NCI-H146 treated with DMSO at 0.1 percent for 48 hours (cell line): ENCODE measurements around the gene ERF.
A peak's percentile ranks its signal among the peaks of the same experiment; 100 is the strongest.

Source experiments
- DNase-seq: peaks from one replicate; lab custom pipeline; 2025; ENCODE audit not compliant: unreplicated experiment; lab: John Stamatoyannopoulos, UW

The ERF gene

DNA sequence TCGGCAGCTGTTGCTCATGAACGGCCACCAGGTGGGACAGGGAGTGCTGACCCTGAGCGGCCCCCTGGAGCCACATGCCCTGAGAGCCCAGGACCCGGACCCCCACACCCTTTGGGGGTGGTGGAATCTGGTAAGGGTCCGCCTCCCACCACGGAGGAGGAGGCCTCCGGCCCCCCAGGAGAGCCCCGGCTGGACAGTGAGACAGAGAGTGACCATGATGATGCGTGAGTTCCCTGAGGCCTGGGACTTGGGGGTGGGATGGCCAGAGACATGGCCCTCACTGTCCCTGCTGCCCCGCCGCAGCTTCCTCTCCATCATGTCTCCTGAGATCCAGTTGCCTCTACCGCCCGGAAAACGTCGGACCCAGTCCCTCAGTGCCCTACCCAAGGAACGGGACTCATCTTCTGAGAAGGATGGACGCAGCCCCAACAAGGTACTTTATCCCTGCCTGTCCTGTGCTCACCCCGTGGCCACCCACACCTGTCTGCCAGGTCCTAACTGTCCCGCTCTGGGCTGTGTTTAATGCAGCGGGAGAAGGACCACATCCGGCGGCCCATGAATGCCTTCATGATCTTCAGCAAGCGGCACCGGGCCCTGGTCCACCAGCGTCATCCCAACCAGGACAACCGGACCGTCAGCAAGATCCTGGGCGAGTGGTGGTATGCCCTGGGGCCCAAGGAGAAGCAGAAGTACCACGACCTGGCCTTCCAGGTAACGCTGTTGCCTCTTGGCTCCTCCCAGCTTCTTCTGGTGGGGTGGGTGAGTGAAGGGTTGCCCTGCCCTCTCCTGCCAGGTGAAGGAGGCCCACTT, 32.3 kb upstream of the ERF start:
- DNase-seq, result no peak

DNA sequence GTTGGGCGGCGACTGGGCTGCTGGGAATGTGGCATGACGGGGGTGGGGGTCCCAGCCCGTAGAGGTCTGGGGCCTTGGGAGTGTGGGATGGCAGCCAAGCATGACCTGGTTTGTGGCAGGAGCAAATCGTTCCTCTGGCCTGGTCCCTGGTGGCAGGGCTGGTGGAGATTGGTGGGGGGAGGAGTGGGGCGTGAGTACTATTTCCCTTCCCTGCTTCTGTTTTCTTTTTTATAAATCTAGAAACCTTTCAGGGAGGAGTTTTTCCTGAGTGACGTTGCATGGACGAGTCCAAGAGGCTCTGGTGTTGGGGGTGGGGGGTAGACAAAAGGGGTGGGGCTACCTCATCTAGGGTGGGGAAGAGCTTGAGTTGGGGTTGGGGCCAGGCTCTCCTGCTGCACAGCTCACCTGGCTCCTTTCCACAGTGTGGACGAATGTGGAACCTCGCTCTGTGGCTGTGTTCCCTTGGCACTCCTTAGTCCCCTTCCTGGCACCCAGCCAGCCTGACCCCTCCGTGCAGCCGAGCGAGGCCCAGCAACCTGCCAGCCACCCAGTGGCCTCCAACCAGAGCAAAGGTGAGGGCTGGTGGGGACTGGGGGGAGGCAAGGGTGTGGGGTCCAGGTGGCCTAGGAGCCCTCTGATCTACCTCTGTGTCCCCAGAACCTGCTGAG, 31.6 kb upstream of the ERF start:
- no peak for DNase-seq

DNA sequence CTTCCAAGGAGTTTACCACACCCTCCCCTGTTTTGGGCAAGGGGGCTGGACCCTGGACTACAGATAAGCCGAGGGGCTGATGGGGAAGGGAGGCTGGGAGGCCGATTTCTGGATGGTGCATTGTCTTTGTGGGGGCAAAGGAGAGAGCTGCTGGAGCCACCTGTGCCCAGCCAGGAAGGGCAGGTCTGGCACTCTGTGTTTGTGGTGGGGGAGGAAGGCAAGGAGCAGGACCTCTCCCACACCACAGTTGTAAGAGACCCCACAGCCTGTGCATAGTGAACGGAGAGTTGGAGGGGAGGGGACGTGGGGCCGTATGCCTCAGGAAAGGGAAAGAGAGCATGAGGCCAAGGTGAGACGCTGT, 31.0 kb upstream of the ERF start:
- no peak for DNase-seq

DNA sequence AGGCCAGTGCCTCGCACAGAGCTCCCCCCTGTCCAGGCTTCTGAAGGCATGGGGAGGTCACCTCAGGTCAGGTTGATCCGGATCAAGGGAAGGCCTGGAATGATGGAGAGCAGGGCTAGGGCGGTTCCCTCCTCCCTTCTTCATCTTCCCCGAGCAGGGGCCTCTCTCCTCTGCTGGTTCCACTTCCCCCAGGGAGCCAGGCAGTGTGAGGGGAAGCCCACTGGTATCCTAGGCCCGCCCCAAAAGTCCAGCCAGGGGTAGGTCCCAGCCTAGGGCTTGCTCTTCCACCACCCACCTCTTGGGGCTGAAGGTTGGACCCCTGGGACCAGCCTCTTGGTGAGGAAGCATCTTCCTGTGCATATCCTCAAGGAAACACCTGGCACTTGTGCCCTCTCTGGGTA, 30.6 kb upstream of the ERF start:
- no peak for DNase-seq

DNA sequence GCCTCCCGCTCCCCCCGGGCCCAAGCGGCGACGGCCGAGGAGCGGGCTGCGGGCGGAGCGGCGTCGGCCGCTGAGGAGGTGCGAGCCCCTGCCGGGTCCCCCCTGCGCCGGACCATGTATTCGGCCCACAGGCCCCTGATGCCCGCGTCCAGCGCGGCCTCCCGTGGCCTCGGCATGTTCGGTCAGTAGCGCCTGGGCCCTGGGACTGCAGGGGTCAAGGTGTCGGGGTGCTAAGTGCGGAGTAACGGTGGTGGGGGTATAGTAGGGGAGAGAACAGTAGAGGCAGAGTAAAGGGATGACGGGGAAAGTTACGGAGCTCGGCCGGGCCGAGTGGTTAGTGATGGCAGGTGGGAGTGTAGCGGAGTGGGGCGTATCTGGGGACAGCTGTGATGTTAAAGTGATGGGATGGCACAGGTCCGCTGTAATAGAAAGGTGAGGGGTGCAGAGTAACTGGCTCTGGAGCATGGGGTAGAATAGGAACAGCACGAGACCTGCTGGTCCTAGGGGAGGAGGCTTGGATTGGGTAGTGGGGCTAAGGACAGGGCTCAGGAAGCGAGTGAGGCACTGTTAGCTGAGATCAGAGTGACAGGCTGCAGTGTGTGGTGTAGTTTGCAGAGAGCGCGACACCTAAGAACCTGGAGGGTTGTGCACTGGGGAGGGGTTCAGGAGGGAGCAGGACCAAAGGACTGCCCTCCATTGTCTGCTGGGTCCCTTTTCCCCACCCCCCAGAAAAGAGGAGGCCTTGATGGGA, 29.8 kb upstream of the ERF start:
- no peak for DNase-seq

DNA sequence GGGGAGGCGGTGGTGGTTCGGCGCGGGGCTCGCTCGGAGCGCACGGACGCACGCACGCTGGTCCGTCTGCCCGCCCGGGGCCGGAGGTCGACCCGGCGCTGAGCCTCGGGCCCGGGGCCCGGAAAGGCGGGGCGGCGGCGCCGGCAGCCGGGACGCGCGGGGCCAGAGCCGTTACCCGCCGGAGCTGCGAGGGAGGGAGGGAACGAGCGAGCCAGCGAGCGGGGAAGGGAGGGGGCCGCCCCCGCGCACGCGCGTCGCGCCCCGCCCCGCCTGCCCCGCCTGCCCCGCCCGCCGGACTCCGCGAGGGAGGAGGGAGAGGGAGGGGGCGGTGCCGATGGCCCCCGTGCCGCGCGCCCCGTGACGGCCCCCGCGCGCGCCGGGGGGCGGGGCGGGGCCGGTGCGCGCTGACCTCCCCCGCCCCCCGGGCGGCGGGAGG, 29.2 kb upstream of the ERF start:
- peak; percentile 60 for DNase-seq

DNA sequence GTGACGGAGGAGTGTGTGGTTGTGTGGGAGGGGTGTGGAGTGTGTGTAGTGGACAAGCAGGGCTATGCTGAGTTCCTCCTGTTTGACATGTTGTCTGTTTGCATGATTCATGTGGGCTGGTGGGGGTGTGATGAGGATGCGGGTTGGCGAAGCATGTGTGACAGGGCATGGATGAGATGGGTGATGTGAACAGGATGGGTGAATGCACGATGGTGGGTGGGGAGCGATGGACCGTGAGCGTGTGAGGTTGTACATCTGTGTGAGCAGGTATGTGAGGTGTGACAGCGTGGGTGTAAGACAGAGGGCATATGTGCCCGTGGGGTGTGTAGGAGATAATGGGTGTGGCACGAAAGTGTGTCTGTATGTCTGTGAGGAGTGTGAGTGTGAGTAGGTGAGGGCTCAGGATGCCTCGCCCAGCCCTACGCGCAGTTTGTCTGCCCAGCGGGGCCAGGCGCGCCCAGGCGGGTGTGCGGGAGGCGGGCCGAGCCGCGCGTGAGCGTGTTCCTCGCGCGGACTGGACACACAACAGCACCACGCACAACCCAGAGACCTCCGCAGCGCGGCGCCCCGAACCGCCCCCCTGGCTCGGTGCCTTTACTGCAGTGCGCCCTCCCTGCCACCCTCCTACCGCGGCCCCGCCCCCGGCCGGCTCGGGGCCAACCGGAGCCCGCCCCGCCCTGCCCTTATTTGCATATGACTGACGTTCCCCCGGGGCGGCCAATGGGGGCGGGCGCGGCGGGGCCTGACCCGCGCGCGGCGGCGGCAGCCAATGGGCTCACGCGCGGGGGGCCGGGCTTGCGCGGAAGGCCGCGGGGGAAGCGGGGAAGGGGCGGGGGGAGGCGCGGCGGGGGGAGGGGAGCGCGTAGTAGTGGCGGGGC, 28.5 kb upstream of the ERF start:
- peak; percentile 89 for DNase-seq

DNA sequence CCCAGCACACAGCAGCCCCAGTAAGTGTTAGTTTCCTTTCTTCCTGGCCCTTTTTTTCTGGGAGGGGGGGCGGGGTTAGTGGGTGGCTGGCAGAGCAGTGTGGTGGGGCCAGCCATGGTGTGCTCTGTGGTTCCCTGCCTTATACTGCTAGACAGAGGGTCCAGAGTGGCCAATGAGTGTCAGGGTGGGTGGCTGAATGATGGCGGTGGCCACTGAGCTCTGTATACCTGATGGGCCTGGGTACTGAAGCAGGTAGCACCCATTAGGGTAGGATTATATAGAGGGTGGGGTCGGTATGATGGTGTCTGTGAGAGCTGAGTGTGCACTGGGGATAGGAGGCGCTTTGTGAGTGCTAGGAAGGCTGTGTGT, 27.9 kb upstream of the ERF start:
- DNase-seq, result no peak

DNA sequence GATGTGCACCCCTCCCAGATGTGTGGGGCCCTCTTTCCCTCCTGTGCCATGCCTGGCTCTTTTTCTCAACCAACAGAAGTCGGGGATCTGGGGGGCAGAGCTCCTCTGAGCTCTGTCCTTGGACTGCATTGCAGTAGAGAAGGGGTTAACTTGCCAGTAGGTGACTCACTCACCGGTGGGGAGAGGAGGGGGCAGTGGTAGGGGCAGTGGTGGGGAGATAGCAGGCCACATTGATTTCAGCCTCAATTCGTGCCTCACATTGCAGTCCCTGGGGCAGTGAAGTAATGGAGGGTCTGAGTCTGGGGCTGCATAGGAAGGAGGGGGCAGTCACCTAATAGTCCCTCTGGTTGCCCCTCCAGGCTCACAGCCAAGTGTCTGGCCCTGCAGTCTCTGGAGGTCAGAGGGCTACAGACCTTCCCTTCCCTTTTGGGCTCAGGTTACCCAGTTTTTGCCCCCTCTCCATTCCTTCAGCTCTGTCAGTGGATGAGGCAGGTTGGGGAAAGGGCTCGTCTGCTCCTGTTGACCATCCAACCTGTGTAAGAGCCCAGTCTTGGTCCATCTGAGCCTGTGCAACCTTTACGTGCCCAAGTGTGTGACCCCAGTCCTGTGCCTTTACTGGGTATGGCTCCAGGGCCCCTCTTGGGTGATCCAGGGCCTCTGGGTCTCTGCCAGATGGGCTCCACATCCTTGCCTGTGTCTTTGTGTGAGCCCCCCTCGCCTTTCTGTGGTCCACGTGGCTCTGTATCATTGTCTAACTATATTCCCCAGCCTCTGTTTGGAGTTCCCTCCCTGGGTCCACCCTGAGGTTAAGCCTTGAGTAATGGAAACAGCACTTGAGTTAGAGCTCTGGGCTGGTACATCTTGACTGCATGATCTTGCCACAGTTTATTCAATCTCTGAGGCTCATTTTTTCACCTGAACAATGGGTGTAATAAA, 27.2 kb upstream of the ERF start:
- no peak for DNase-seq

DNA sequence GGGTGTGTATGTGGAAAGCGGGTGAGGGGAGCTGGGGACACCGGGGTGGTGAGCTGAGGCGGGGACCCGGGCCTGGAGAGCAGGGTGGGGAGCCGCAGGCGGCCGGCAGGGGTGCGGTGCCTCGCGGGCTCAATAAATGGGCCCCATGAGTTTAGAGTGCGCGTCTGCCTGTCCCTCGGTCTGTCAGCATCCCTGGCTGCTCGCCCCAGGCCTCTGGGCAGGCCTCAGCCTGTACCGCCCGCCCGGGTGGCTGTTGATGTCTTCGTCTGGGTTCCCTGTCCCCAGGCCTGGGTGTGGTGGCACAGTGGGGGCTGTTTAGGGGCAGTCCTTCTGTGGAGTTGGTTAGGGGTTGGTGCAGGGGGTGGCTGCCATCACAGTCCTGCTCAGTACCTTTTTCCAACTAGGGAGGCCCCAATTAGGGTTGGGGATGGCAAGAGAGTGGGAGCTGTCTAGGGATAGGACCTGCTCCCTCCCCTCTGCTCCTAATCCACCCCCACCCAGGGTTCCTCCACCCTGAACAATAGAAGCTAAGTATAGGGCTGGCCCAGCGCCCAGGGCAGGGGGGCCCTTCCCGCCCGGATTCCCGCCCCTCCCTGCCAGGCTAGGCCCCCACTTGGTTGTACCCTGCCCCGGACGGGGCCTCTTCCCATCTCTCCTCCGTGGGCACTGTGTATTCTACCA, 26.4 kb upstream of the ERF start:
- DNase-seq, result peak; percentile 56

DNA sequence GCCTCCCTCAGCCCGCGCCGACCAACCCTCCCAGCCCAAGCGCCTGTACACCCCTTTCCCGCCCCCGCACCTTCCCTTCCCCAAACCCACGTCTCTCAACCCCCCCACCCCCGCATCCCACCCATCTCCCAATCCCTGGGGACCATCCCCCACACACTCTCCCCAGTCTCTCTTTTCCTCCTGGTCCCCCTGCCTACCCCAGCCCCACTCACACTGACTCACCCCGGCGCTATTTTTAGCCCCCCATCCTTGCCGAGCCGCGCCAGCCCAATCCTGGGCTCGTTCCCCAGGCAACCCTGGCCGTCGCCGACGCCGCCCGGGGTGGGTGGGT, 25.9 kb upstream of the ERF start:
- no peak for DNase-seq

DNA sequence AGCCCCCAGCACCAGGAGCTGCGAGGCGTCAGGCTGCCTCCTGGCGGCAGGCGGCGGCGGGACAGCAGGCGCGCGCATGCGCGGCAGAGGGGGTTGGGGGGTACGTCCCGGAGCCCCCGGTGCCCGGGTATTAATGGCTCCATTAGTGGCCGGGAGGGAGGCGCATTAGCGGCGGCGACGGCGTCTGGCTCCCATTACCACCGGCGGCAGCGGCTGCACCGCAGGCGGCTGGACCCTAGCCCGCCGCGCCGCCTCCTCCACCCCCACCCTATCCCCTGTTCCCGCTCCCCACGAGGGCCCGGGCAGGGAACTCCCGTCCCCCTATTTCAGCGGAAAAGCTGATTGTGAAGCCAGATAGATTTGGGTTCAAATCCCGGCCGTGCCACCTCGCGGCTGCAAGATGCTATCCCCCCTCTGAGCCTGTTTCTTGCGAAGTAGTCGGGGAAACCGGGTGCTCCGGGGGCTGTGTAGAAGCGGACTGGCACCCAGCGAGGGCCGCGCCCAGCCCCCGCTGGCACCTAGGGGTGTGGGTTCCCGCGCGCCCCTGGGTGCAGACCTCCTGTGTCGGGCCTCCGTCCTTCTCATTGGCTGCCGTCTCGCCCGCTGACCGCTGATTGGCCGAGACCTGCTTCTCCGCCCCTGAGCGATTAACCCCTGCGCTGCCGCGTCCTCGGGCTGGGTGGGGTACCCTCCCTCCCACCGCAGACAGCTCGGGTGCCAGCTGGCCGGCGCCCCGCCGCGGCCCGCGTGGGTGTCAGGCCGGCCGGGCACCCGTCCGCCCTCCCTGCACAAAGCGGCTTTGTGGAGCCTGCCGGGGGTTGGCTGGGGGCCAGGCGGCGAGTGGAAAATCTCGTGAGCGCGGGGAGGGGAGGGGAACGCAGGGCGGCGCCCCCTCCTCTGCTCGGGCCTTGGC, 25.2 kb upstream of the ERF start:
- DNase-seq, result peak; percentile 84

DNA sequence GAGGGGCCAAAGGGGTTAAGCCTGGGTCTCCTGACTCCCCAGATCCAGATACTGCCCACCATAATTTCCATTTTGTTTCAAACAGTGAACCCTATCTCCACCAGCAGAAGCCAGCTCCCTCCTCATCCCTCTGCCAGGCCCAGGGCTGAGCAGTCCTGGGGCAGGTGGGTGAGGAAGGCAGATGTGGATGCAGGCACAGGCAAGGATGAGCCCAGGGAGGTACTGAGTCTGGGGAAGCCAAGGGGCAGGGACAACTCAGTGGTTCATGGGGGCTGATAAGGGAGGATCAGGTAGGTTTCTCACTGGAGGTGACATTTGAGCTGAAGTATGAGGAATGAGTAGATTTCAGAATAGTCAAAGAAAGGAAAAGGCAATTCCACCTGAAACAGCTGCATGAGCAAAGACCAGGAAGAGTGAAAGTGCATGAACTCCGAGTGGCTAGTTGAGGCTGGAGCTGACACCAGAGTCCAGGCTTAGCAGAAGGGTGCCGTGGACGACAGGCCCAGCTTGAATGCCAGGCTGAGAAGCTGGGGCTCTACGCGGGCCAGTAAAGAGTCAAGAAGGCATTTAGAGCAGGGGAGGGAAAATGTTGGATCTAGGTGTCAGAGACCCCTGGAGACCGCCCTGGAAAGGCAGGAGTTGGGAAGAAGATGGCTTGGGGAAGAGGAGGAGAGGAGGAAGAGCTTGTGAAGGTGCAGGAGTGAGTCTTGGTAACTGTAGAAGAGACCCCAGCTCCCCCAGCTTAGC, 24.4 kb upstream of the ERF start:
- peak; percentile 37 for DNase-seq

DNA sequence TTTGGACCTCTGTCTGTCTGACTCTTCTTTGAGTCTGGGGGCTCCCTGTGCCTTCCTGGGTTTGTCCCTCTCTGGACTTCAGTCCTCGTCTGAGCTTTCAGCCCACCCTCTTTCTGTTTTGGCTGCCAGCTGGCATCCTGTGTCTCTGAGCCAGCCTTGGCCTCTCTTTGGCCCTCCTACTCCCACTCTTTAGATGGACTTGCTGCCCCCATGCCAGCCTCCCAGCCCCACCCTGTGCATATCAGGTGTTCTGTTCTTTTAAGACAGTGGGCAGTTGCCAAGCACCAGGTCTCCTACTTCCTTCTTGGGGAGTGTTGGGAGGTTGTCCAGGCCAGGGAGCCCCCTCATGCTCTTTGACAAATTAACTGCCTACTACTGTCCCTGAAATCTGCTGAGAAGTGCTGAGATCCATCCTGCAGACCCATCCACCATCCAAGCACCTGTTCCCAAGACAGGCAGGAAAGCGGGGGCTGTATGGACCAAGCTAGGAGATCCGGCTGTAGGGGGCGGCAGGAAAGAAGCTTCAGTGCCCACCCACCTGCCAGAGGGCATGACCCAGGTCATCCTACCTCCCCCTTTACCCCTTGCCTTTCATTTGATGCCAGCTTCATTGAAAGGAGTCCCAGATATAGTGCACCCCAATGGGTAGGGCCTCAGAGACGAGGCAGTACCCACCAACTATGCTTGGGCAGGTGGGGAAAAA, 23.7 kb upstream of the ERF start:
- DNase-seq, result no peak

DNA sequence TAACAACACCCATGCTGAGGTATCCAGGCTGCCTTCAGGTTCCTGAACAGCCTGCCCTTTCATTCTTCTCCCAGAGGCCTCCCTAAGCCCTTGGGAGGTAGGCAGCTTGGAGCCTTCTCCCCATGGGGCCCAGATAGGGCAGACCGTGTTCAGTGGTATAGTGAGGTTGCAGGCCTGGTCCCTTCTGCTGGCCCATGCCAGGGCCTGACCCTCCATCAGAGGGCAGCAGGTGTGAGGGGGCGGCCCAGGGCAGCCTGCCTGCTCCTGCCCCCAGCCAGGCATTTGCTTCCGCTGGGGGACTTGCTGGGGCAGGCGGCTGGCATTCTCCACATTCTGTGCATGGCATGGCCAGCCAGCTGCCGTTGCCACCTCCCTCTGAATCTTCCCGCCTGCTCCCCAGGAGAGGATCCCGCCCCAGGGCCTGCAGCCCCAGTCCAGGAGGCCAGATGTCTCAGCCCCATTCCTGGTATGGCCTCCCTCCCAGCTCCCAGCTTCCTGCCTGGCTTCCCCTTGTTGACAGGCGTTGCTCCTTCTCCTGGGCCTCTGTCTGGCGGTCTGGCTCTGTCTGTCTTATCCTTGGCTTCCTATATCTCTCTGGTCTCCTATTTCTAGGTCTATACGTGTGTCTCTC, 23.0 kb upstream of the ERF start:
- DNase-seq, result no peak

DNA sequence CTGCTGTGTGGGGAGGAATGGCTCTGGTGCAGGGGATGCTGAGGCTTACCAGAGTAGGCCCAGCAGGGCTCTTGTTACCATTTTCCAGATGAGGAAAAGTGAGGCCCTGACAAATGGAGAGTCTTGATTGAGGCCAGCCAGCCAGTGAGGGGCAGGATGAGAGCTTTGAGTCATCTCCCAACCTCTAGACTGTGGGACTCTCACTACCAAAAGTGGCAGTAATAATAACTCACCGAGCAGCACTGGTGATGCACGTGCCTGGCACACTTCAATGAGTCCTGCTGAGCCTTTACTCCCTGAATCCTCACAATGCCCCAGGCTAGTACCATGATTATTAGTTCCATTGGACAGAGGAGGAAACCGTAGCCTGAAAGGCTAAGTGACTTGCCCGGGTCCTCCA, 21.9 kb upstream of the ERF start:
- no peak for DNase-seq

DNA sequence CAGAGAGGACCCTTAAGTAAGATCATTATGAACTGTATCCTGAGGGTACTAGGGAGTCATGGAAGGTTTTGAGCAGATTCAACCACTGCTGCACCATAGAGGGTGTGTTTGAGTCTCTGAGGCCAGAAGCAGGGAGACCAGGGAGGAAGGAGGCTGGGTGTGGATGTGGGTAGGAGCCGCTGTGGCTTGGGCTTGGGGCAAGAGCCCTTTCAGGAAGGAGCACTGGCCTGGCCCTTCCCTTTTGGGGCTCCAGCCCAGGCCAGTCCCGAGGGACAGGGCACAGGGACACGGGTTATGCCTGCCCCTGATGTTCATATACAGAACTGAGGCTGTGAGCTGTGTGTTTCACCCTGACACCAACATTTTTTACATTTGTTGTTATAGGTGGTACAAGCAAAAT, 21.4 kb upstream of the ERF start:
- no peak for DNase-seq
